ENCODE measurements around the gene CYB561A3. TPM values are rescaled to one million over a fixed set of nuclear protein-coding genes. Genes with fewer than 3 reads are reported as not detected.

CYB561A3 gene
- total RNA-seq, 1 donor from 2014 or later: 8.9 TPM

GRCh38 chr11:61369372-61370348 lies 8.0 kb upstream of the CYB561A3 start:
- DNase-seq: no peak

GRCh38 chr11:61368646-61369045 lies 7.0 kb upstream of the CYB561A3 start:
- DNase-seq: no peak

- no peak for DNase-seq
Measured at GRCh38 chr11:61367406-61367805, 5.7 kb upstream of the CYB561A3 start.

GRCh38 chr11:61364012-61364675 lies 2.5 kb upstream of the CYB561A3 start:
- DNase-seq: no peak

GRCh38 chr11:61362542-61362875 lies 827 bp upstream of the CYB561A3 start:
- DNase-seq: no peak

GRCh38 chr11:61361237-61361740 lies 393 bp downstream of the CYB561A3 start:
- no peak for DNase-seq

- DNase-seq: no peak
Measured at GRCh38 chr11:61359516-61359915, 2.2 kb downstream of the CYB561A3 start.

- DNase-seq: no peak
Measured at GRCh38 chr11:61358566-61358965, 3.1 kb downstream of the CYB561A3 start.

- DNase-seq: no peak
Measured at GRCh38 chr11:61357894-61358239, 3.8 kb downstream of the CYB561A3 start.

- DNase-seq: no peak
Measured at GRCh38 chr11:61357233-61357893, 4.3 kb downstream of the CYB561A3 start.

GRCh38 chr11:61356706-61357105 lies 5.0 kb downstream of the CYB561A3 start:
- no peak for DNase-seq

GRCh38 chr11:61354208-61354607 lies 7.5 kb downstream of the CYB561A3 start:
- no peak for DNase-seq

GRCh38 chr11:61353131-61354067 lies 8.3 kb downstream of the CYB561A3 start:
- no peak for DNase-seq

- no peak for DNase-seq
Measured at GRCh38 chr11:61352038-61352437, 9.6 kb downstream of the CYB561A3 start.

- DNase-seq: no peak
Measured at GRCh38 chr11:61350803-61351202, 10.9 kb downstream of the CYB561A3 start.

- no peak for DNase-seq
Measured at GRCh38 chr11:61350336-61350735, 11.3 kb downstream of the CYB561A3 start.

GRCh38 chr11:61349916-61350315 lies 11.8 kb downstream of the CYB561A3 start:
- DNase-seq: no peak

GRCh38 chr11:61349189-61349751 lies 12.4 kb downstream of the CYB561A3 start:
- DNase-seq: no peak

- DNase-seq: no peak
Measured at GRCh38 chr11:61347916-61348461, 13.7 kb downstream of the CYB561A3 start.

GRCh38 chr11:61345954-61346843 lies 15.5 kb downstream of the CYB561A3 start:
- no peak for DNase-seq

Measured in occipital lobe (tissue), 2 donors.